HG03139 (cell line): ENCODE measurements around the gene HSPB6.

Experiments used
- ATAC-seq: cut with Tn5 transposase; IDR thresholded peaks from one replicate; pipeline ENCODE4 v1.9.1; 2021; ENCODE audit not compliant: unreplicated experiment

The HSPB6 gene

DNA sequence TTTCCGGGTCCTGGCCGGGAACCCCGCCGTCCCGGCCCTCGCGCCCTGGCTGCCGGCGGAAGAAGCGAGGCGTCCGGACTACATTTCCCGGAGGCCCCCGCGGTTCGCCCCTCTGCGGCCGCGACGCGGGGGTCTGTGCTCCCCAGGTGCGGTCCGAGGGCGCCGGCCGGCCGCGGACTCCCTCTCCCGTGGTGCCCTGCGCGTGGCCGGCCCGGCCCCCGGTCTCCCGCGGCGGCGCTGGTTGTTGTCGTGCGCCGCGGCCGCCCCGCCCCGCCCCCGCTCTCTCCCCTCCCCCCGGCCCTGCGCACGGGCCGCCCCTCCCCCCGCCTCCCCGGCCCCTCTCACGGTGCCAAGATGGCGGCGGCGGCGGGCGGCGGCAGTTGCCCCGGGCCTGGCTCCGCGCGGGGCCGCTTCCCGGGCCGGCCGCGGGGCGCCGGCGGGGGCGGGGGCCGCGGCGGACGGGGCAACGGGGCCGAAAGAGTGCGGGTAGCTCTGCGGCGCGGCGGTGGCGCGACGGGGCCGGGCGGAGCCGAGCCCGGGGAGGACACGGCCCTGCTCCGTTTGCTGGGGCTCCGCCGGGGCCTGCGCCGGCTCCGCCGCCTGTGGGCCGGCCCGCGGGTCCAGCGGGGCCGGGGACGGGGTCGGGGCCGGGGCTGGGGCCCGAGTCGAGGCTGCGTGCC, 39.0 kb downstream of the HSPB6 start, which contains the start of gene KMT2B:
Gene KMT2B (plus strand): TSS at position 339 of the 680 bp plus-strand sequence. CDS start 16 bp downstream, at position 355.
- no peak for ATAC-seq

GRCh38 chr19:35716801-35717664, 39.8 kb downstream of the HSPB6 start:
- ATAC-seq = peak; percentile 43

DNA sequence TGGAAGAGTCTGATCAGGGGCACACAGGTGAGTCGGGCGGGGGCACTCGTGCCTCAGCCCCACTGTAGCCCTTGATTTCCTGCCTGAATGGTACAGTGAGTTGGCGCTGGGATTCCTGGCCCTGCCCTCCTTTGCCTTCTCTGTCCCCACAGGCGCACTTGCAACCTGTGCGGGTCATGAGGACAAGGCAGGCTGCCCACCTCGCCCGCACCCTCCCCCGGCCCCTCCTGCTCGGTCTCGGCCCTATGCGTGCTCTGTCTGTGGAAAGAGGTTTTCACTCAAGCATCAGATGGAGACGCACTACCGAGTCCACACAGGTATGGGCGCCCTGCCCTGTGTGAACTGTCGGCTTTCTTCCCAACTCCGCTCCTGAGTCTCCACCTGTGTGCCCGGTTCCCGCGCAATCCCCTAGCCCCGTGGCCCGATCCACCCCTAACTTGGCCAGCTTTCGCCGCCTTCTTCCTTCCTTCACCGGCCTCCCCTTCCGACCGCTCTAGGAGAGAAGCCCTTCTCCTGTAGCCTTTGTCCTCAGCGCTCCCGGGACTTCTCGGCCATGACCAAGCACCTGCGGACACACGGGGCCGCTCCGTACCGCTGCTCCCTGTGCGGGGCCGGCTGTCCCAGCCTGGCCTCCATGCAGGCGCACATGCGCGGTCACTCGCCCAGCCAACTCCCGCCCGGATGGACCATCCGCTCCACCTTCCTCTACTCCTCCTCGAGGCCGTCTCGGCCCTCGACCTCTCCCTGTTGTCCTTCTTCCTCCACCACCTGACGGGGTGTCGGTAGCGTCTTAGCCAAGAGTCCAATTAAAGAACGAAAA, 40.6 kb downstream of the HSPB6 start:
- peak; percentile 4 for ATAC-seq

DNA sequence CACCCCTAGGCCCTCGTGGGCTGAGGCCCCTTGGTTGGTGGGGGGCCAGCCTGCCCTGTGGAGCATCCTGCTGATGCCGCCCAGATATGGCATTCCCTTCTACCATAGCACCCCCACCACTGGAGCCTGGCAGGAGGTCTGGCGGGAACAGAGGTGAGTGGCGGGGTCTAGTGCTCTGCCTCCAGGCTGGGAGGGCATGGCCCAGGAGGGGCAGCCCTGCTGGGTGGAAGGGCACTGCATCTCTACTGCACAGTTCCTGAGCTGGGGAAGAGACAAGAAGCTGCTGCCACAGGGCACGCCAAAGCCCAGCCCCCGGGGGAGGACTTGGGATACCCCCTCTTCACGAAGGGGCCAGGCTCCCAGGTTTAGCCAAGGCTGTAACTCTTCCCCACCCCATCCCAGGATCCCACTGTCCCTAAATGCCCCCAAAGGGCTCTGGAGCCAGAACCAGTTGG, 41.4 kb downstream of the HSPB6 start:
- ATAC-seq = no peak

DNA sequence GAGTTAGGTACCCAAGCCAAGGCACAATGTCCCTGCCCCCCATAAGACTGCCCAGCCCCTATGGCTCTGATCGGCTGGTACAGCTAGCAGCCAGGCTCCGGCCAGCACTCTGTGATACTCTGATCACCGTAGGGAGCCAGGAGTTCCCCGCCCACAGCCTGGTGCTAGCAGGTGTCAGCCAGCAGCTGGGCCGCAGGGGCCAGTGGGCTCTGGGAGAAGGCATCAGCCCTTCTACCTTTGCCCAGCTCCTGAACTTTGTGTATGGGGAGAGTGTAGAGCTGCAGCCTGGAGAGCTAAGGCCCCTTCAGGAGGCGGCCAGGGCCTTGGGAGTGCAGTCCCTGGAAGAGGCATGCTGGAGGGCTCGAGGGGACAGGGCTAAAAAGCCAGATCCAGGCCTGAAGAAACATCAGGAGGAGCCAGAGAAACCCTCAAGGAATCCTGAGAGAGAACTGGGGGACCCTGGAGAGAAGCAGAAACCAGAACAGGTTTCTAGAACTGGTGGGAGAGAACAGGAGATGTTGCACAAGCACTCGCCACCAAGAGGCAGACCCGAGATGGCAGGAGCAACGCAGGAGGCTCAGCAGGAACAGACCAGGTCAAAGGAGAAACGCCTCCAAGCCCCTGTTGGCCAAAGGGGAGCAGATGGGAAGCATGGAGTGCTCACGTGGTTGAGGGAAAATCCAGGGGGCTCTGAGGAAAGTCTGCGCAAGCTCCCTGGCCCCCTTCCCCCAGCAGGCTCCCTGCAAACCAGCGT, 42.1 kb downstream of the HSPB6 start:
- ATAC-seq = no peak

- ATAC-seq = no peak
Observed at GRCh38 chr19:35713904-35714495, 42.8 kb downstream of the HSPB6 start.

DNA sequence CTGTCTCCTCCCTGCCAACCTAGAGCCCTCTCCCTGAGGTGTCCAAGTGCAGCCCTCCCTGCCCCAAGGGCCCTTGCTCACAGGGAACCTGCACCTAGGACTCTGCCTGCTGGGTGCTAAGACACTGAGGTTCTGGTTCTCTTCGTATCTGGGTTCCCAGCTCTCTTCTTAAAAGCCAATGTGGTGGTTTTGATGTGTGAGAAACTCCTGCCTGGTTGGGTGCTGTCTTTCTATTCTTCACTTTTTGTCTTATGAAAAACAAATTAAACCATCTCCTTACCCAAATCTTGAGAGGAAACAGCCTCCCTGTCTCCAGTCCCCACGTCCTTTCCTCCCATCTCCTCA, 43.4 kb downstream of the HSPB6 start:
- ATAC-seq = no peak

DNA sequence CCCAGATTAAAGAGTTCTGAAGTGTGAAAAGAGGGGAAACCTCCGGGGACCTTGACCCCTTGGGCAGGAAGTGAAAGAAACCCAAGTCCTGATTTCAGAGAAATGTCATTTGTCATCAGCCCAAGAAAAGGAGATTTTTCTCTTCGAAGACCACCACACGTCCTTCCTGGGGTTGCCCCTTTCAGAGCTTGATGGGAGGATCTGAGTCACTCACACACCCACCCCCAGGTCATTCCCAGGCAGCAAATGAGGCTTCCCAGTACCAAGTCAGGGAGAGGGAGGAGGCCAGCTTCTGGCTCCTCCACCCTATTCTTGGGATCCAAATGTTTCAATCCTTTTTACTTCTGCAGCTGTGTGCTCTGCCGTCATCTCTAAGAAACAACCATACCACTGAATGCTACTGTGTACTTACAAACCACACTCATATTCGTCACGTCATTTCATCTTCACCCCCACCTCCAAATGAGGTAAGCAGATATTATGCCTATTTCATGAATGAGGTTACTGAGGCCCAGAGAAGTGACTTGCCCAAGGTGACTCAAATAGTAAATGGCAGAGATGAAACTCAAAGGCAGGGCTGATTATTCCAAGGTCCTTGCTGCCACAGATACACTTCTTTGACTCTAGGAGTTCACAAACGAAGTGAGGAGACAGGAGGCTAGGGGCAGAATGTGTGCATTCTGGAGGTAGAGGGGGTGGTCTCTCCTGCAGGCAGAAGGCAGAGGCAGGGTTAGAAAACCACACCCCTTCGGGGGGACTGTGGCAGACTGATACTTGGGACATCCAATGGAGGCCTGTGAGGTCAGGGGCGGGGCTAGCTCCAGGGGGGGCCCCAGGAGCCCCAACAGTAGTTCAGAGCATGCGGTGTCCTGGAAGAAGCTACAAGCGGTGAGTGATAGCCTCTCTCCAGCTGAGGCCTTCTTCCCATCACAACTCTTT, 44.0 kb downstream of the HSPB6 start:
- ATAC-seq = no peak

DNA sequence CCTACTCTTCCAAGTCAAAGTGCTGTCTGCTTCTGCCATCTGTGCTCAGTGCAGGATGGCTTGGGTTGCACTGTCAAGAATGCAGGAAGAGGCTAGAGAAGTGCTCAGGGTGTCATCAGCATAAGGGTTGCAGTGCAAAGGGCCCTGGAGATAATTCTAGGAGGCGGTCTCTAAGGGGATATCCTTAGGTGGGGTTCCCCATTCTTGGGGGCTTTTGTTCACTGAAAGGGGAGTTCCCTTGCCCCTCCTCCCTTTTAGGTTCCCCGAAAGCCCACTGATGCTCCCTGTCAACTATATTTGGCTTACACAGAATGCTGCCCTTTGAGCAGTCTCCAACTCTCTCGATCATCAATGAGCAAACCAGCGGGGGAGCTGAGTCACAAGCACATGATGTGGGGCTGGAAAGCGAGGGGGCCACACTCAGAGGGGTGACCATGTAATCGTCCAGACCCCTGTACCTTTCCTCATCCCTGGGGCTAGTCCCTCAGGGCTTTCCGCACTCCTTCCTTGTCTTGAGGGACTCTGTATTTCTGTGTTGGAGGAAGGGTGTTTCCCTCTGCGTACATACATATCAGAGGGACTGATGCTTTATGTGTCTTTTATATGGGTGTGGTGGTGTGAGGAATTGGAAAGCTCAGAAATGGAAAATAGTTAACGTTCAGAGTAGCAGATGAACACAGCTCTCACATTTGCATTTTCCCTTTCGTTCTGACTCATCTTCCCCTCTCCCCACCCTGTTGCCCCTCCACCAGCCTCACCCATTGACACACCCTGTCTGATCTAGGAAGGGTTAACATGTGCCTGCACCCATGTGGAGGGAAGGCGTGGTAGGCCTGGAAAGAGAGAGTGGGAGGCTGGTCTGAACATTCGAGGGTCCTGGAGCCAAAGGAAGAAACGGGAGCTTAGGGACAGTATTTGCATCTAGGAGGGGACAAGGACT, 45.8 kb downstream of the HSPB6 start:
- no peak for ATAC-seq

DNA sequence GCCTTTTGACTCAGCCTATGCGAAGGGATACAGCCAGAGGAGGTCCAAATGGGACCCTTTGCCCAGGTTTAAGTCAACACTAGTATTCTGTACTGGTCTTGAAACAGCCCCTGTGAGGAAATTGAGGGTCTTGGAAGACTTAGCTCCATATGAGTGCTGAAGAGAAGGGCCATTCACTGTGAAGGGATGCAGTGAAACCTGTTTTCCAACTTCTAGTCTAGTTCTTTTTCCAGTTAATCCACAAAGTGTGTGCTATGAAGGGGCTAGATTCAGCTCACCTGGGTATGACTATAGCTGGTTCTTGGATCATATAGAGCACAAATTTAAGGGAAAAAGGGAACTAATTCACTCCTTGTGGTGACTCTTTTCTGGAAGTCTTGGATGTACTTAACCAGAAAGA, 48.4 kb downstream of the HSPB6 start:
- ATAC-seq = no peak
